GM23338 (cell line): ENCODE data around the gene DPH1. TPM values are rescaled to one million over a fixed set of nuclear protein-coding genes. Genes with fewer than 3 reads are reported as not detected.

Source experiments
- ATAC-seq: fragments of 200-7000 bp; cut with Tn5 transposase; 3 replicates; pipeline ENCODE4 v1.9.1; 2020
- DNase-seq: peaks from one replicate; pipeline ENCODE4 v3.0.0-alpha.2; 2015; ENCODE audit warnings: low spot score
- H2AFZ ChIP-seq: fragments of 200-600 bp; sonication (generic); 2 replicates; pipeline ENCODE4 v1.8.0; 2016; ENCODE audit warnings: antibody characterized with exemption, mild to moderate bottlenecking, moderate library complexity
- H3F3A ChIP-seq: fragments of 200-600 bp; sonication (generic); replicated peaks from 2 replicates; pipeline ENCODE4 v1.8.0; 2017; ENCODE audit warnings: antibody characterized with exemption, mixed run types, low read depth
- H3K27ac ChIP-seq: fragments of 200-600 bp; sonication (generic); 2 replicates; pipeline ENCODE4 v1.6.1; 2016; ENCODE audit warnings: low read depth
- H3K27me3 ChIP-seq: fragments of 200-600 bp; sonication (generic); 2 replicates; pipeline ENCODE4 v1.8.0; 2016; ENCODE audit warnings: mild to moderate bottlenecking, mixed run types, moderate library complexity; ENCODE audit not compliant: insufficient read depth
- H3K36me3 ChIP-seq: fragments of 200-600 bp; sonication (generic); 2 replicates; pipeline ENCODE4 v1.8.0; 2016; ENCODE audit warnings: mild to moderate bottlenecking; ENCODE audit not compliant: insufficient read depth
- H3K4me1 ChIP-seq: fragments of 200-600 bp; sonication (generic); 2 replicates; pipeline ENCODE4 v1.8.0; 2016; ENCODE audit warnings: mild to moderate bottlenecking, moderate library complexity; ENCODE audit not compliant: insufficient read depth
- H3K4me2 ChIP-seq: fragments of 200-600 bp; sonication (generic); 2 replicates; pipeline ENCODE4 v1.7.1; 2017; ENCODE audit warnings: mixed run types
- H3K4me3 ChIP-seq: fragments of 200-600 bp; sonication (generic); 2 replicates; pipeline ENCODE4 v1.6.1; 2016; ENCODE audit warnings: mixed run types
- H3K79me2 ChIP-seq: fragments of 200-600 bp; sonication (generic); replicated peaks from 2 replicates; pipeline ENCODE4 v1.8.0; 2017; ENCODE audit warnings: mild to moderate bottlenecking; ENCODE audit not compliant: insufficient read depth
- H3K9me2 ChIP-seq: fragments of 200-600 bp; sonication (generic); 2 replicates; pipeline ENCODE4 v1.8.0; 2017; ENCODE audit not compliant: insufficient read depth
- H4K20me1 ChIP-seq: fragments of 200-600 bp; sonication (generic); replicated peaks from 2 replicates; pipeline ENCODE4 v1.8.0; 2017; ENCODE audit warnings: mild to moderate bottlenecking; ENCODE audit not compliant: insufficient read depth
- H3K27ac Mint-ChIP-seq: 2 replicates; pipeline ENCODE4 v1.8.0; 2020; ENCODE audit warnings: inconsistent platforms, mild to moderate bottlenecking, moderate library complexity, mixed read lengths
- H3K27me3 Mint-ChIP-seq: 3 replicates; pipeline ENCODE4 v1.8.0; 2022; ENCODE audit warnings: low read depth, mild to moderate bottlenecking, moderate library complexity, mixed read lengths, inconsistent platforms; ENCODE audit not compliant: insufficient read depth, poor library complexity
- H3K36me3 Mint-ChIP-seq: 3 replicates; pipeline ENCODE4 v1.8.0; 2021; ENCODE audit warnings: low read depth, mild to moderate bottlenecking, inconsistent platforms, moderate library complexity, mixed read lengths
- H3K4me1 Mint-ChIP-seq: 3 replicates; pipeline ENCODE4 v1.8.0; 2020; ENCODE audit warnings: mild to moderate bottlenecking, inconsistent platforms, mixed read lengths
- H3K4me3 Mint-ChIP-seq: 3 replicates; pipeline ENCODE4 v1.8.0; 2021; ENCODE audit warnings: moderate library complexity, mild to moderate bottlenecking, inconsistent platforms, mixed read lengths
- H3K9me3 Mint-ChIP-seq: 3 replicates; pipeline ENCODE4 v1.8.0; 2020; ENCODE audit warnings: moderate library complexity, mild to moderate bottlenecking, inconsistent platforms, mixed read lengths
- CREB1 ChIP-seq: fragments of 250-450 bp; sonication (Bioruptor Pico); IDR thresholded peaks from 2 replicates; pipeline ENCODE4 v1.5.0; 2020; ENCODE audit warnings: low read depth, mild to moderate bottlenecking, moderate library complexity
- CTCF ChIP-seq, 2 experiments: fragments of 200-600 bp in 1 of 2; sonication (generic) in 1 of 2; conservative IDR thresholded peaks; 2 replicates each; pipeline versions ENCODE4 v1.5.1 to v1.6.1; 2016 to 2017; ENCODE audit warnings: antibody characterized with exemption in 2 of 2, low read depth in 2 of 2, mild to moderate bottlenecking in 2 of 2, moderate library complexity in 1 of 2
- ETS1 ChIP-seq: IDR thresholded peaks from 2 replicates; pipeline ENCODE4 v1.6.1; 2016; ENCODE audit warnings: antibody characterized with exemption
- EZH2 ChIP-seq: fragments of 200-600 bp; sonication (generic); IDR thresholded peaks from one replicate; pipeline ENCODE4 v1.8.0; 2017; ENCODE audit warnings: antibody characterized with exemption, mild to moderate bottlenecking, low read depth; ENCODE audit not compliant: unreplicated experiment
- EZH2phosphoT487 ChIP-seq: fragments of 200-600 bp; sonication (generic); IDR thresholded peaks from one replicate; pipeline ENCODE4 v1.8.1; 2018; ENCODE audit warnings: antibody characterized with exemption; ENCODE audit not compliant: unreplicated experiment
- JUNB ChIP-seq: IDR thresholded peaks from one replicate; pipeline ENCODE4 v1.6.1; 2016; ENCODE audit warnings: antibody characterized with exemption; ENCODE audit not compliant: unreplicated experiment
- NANOG ChIP-seq: IDR thresholded peaks from 2 replicates; pipeline ENCODE4 v1.6.1; 2016; ENCODE audit warnings: antibody characterized with exemption, borderline replicate concordance
- POLR2AphosphoS5 ChIP-seq: IDR thresholded peaks from 2 replicates; pipeline ENCODE4 v1.6.1; 2016; ENCODE audit warnings: antibody characterized with exemption, low read depth
- STAT1 ChIP-seq: IDR thresholded peaks from one replicate; pipeline ENCODE4 v1.6.1; 2016; ENCODE audit warnings: antibody characterized with exemption; ENCODE audit not compliant: unreplicated experiment
- ZNF114 ChIP-seq: fragments of 250-450 bp; sonication (Bioruptor Pico); IDR thresholded peaks from 2 replicates; pipeline ENCODE4 v1.5.0; 2020; ENCODE audit warnings: mild to moderate bottlenecking, moderate library complexity
- ZNF331 ChIP-seq: fragments of 250-450 bp; sonication (Bioruptor Pico); IDR thresholded peaks from 2 replicates; pipeline ENCODE4 v1.5.0; 2020; ENCODE audit warnings: low read depth, mild to moderate bottlenecking, moderate library complexity
- ZNF462 ChIP-seq: fragments of 250-450 bp; sonication (Bioruptor Pico); IDR thresholded peaks from 2 replicates; pipeline ENCODE4 v1.5.0; 2020; ENCODE audit warnings: mild to moderate bottlenecking, moderate library complexity
- polyA plus RNA-seq: library from polyadenylated mRNA; unstranded; fragments of >200 nt; fragmentation: Nextera tagmentation; extraction: Ambion mirVana; gene quantifications from 2 replicates; pipeline ENCODE4 v1.2.1, GENCODE V29; 2016
- total RNA-seq: library from RNA; depleted of rRNA; stranded (reverse); fragments of >200 nt; shearing (Covaris generic); gene quantifications from 2 replicates; pipeline ENCODE4 v1.2.3, GENCODE V29; 2014
- TF ChIP-seq, protein P1 (sequence below): IDR thresholded peaks from one replicate; pipeline ENCODE4 v1.6.1; 2018; ENCODE audit warnings: antibody characterized with exemption; ENCODE audit not compliant: unreplicated experiment

Gene DPH1
- total and polyA plus RNA-seq, 2 experiments from 2014 or later: 11.8 to 28.2 TPM

- Mint-ChIP-seq H3K4me1 (peaks cover 45% of the 10 kb centered on the region), H3K4me3 (no peak overlapping the region), H3K27me3 (peaks cover 58% of the 10 kb centered on the region), H3K9me3 (no peaks in the 10 kb centered on the region), H3K36me3 (peaks cover 15% of the 10 kb centered on the region), H3K27ac (no peak overlapping the region)
- peaks cover 29% of the 10 kb centered on the region for H3K4me1 ChIP-seq
- TF ChIP-seq ZNF114 (CRISPR knock-in tag): no peak
- no peak for TF ChIP-seq NANOG
- TF ChIP-seq, protein P1, sequence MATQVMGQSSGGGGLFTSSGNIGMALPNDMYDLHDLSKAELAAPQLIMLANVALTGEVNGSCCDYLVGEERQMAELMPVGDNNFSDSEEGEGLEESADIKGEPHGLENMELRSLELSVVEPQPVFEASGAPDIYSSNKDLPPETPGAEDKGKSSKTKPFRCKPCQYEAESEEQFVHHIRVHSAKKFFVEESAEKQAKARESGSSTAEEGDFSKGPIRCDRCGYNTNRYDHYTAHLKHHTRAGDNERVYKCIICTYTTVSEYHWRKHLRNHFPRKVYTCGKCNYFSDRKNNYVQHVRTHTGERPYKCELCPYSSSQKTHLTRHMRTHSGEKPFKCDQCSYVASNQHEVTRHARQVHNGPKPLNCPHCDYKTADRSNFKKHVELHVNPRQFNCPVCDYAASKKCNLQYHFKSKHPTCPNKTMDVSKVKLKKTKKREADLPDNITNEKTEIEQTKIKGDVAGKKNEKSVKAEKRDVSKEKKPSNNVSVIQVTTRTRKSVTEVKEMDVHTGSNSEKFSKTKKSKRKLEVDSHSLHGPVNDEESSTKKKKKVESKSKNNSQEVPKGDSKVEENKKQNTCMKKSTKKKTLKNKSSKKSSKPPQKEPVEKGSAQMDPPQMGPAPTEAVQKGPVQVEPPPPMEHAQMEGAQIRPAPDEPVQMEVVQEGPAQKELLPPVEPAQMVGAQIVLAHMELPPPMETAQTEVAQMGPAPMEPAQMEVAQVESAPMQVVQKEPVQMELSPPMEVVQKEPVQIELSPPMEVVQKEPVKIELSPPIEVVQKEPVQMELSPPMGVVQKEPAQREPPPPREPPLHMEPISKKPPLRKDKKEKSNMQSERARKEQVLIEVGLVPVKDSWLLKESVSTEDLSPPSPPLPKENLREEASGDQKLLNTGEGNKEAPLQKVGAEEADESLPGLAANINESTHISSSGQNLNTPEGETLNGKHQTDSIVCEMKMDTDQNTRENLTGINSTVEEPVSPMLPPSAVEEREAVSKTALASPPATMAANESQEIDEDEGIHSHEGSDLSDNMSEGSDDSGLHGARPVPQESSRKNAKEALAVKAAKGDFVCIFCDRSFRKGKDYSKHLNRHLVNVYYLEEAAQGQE: no peak
- TF ChIP-seq EZH2: no peak
- TF ChIP-seq ETS1: no peak
- TF ChIP-seq JUNB: no peak
- no peak for TF ChIP-seq CTCF (conservative IDR thresholded peaks at IDR 0.05; ENCODE audit: low read depth in 2 of 2)
- TF ChIP-seq CREB1 (CRISPR knock-in tag): no peak
- TF ChIP-seq STAT1: no peak
- TF ChIP-seq ZNF462 (CRISPR knock-in tag): no peak
- no peak for TF ChIP-seq POLR2AphosphoS5
- TF ChIP-seq ZNF331 (CRISPR knock-in tag): no peak
- TF ChIP-seq EZH2phosphoT487: no peak
- no peaks in the 10 kb centered on the region for H3K36me3 ChIP-seq
- H3K27me3 ChIP-seq: peaks cover 45% of the 10 kb centered on the region
- H3K4me3 ChIP-seq: no peak overlapping the region
- 0 out of 2 replicates have a peak, but pooled peaks cover 10% of the 10 kb centered on the region for H3F3A ChIP-seq
- no peak overlapping the region for H3K4me2 ChIP-seq
- no peak for ATAC-seq
- H3K27ac ChIP-seq: no peak overlapping the region
- no peaks in the 10 kb centered on the region for H3K9me2 ChIP-seq
- H2AFZ ChIP-seq: no peak overlapping the region
- no peaks in the 10 kb centered on the region; the same call in none of the 2 replicates for H4K20me1 ChIP-seq
- DNase-seq: no peak
- H3K79me2 ChIP-seq: no peaks in the 10 kb centered on the region
These were observed 31.5 kb downstream of the DPH1 start for GRCh38 chr17:2061441-2061958.
